Stimulated activated naive CD8-positive, alpha-beta T cell treated with anti-CD3 and anti-CD28 coated beads, Interleukin-15, Interleukin-2, amounts not matched to agents 100 U/mL and 50 U/mL, for 24 hours (primary cell): ENCODE results near the gene TMEM108.

Experiments
- ATAC-seq: fragments of 150-1000 bp; cut with Tn5 transposase; one replicate; pipeline ENCODE4 v1.10.0; 2021
- DNase-seq: peaks from one replicate; pipeline ENCODE4 v3.0.0; 2021

TMEM108 gene

DNA sequence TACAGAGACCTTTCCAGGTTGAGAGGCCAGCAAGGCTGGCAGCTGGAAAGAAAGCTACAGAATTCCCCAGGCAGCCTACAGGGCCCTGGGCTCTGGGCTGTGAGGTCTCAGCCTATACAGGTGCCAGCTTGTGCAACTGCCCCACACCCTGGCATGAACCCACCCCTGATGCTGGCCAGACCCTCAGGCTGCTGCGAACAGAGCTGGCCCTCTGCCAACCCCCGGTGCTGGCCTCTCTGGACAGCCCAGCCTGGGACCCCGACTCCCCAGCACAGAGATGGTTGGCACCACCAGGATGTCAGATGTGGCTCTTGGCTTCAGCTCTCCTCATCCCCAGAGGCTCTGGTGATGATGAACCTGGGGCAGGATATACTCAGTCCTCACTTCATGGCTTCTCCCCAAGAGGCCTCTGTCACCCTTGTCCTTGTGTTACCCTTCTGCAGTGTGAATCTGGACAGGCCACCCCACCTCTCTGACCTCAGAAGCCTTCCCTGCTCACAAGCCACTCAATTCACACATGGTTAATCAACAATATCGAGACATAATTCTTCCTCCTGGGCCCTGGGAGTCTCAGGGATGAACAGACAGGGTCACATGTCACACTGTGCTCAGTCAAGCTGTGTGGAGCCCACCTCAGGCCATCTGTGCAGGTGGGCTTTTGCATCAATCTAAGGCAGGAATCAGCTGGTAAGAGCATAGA, 350.7 kb downstream of the TMEM108 start:
- ATAC-seq, result no peak
- no peak for DNase-seq

DNA sequence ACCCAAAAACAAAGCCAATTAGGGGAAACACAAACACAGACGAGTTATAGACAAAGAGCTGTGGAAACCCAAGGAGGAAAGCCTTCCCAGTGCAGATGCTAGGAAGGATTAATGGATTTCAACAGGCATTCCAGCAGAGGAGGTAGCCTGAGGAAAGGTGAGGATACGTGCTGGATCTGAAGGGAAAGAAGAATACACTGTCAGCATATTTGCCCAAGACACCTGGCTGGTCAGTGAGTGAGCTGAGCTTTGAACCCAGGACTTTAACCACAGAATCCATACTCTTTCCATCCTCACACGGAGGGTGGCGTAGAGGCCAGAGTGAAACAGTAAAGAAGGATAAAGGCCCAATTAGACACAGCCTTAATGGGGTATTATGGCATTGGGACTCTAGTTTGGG, 352.5 kb downstream of the TMEM108 start:
- no peak for ATAC-seq
- no peak for DNase-seq

DNA sequence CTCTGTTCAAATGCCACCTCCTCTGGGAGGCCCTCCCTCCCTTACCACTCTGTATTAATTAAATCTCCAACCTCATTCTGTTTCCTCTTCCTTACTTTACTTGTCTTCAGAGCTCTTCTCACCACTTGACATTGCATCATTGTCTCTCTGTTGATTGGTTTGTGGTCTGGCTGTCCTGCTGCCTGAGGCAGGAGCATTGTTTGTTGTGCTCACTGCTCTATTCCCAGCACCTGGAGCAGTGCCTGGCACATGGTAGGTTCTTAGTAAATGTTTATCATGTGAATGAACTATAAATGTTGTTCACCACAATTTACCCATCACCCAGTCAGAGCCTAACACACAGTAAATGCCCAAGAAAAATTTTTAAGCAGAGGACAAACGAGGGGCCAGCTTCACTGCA, 355.0 kb downstream of the TMEM108 start:
- ATAC-seq, result no peak
- no peak for DNase-seq

DNA sequence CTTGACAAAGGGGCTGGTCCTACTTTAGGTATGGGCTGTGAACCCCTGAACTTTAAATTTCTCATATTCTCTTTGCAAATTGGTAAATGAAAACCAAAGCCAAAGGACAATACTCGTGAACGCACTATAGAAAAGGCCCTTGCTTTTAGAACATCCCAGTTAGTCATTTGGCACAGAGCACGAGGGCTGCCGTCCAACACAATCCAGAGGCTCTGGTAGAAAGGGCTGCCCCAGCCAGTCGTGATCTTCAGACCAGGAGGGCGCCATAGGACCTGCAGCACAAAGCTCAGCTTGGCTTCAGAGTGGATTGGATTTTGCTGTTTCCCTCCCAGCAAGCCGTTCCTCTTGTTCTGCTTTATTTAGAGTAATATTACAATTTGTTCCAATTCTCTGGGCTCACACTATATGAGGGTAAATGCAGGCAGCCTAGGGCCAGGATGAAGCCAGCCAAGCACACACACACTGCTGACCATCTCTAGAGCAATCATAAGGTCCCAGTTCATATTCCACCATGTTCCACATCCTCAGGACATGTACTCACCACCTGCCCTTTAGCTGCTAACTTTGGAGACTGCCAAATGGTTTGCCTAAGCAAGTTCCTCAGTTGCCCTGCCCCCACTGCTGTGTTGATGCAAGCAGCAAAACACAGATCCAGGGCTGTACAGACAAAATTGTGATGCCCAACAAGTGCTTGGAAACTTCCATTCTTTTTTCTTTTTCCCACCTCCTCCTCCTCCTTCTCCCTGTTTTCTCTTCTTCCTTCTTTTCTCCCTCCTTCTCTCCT, 355.7 kb downstream of the TMEM108 start:
- no peak for ATAC-seq
- DNase-seq, result no peak

DNA sequence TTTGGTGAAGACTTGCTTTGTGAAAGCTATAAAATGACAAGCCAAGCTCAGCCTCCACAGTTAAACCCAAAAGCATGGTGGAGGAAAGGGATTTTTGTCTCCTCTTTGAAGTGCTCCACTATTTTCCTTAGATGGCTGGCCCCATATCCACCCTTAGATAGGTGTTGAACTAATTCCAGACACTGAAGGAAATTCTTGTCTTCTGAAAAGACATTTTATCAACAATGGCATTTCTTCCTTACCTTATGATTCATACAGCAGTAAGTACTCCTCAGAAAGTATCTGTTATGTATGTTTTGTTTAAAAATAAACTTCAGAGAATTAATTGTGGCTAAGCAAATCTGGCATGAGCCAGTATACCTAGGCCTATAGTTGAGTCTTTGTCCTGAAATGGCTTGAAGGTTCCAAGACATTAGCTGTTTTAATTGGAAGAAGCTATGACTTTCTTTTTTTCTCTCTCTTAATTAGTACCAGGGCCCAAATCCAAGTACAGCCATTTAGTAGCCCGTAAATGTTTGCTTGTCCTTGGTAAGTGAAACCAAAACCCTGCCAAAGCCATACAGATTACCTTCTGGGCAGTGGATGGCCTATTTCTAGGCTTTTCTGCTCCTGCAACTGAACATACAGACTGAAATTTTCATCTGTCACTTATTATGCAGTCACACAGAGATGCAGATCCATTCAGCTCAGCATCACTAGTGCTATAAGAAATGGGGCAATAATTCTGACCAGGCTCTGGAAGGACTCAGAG, 356.5 kb downstream of the TMEM108 start:
- no peak for ATAC-seq
- DNase-seq, result no peak

DNA sequence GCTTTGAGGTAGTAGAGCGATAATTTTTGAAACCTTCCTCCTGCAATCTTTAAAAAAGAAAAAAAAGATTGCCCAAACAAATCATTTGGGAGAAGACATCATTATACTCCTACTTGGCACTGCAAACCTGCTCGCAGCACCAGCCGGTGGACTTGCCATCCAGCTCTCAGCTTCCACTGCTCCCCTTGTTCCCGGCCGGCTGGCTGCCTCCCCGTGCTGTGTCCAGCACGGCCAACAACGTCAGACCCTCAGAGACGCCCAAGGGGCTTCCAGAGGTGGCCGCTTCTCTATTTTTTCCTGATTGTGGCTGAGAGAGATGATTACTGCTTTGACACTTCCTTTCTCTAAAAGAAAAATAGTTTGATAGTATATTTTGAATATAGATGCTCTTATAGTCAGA, 358.7 kb downstream of the TMEM108 start:
- ATAC-seq, result no peak
- DNase-seq, result no peak

DNA sequence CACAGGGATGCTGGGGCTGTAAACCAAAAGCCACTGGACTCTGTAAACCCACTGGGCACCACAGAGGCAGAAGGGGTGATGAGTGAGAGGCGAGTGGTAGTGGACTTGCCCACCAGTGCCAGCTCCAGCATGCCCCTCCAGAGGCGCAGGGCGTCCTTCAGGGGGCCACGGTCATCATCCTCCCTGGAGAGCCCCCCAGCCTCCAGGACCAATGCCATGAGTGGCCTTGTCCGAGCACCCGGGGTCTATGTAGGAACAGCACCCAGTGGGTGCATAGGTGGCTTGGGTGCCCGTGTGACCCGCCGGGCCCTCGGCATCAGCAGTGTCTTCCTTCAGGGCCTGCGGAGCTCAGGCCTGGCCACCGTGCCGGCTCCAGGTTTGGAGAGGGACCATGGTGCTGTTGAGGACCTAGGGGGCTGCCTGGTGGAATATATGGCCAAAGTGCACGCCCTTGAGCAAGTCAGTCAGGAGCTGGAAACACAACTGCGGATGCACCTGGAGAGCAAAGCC, 361.9 kb downstream of the TMEM108 start, which contains the start of gene BFSP2:
TSS of gene BFSP2 (plus strand) at position 51 of the 510 bp plus-strand sequence. CDS start at position 79, 28 bp downstream.
- DNase-seq (no peak), ATAC-seq (no peak)

DNA sequence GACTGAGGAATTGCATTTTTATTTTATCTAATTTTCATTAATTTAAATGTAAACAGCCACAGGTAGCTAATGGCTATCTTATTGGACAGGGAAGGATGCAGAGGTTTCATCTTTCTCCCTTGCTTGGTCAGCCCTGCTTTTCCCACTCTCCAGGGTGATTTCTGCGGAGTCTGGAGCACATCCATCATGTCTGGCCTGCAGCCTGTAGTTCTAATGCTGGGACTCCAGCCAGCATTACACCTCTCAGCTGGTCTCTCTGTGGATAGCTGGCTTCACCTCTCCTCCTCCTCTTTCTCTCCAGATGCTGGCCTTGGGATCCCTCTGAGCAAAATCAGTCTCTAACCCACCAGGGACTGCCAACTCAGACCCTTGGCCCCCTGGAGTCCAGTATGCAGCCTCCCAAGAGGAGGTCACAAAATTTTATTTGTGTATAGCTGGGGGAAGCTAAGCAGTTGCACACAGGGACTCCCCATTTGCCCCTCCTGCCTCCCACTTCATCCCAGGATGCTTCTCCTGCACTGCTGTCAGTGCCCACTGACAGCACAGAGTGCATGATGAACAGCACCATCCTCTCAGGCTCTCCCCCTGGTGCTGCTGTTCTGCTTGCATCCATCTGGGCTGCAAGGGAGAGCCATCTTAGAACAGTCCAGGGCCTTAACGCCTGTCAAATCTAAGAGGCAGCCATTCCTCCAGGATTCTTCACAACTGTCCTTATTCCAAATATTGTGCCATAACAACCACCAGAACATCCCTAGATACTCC, 363.4 kb downstream of the TMEM108 start:
- no peak for DNase-seq
- no peak for ATAC-seq

DNA sequence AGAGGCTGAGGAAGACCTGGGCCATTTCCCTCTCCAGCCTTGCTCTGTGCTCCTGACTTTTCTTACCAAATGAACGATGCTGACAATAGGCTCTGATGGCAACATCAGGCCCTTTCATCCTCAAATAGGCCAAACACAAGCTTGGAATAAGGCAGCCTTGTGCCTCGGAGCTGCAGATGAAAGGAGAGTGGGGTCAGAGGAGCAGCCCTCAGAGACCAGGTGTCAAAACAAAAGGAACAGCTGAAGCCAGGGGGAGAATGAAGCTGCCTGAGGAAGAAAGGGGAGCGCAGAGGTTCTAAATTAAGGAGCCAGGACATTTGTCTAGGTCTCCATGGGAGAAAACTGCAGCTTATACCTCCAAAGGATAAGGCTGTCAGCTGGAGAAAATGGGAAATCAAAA, 366.7 kb downstream of the TMEM108 start:
- no peak for DNase-seq
- ATAC-seq, result no peak

DNA sequence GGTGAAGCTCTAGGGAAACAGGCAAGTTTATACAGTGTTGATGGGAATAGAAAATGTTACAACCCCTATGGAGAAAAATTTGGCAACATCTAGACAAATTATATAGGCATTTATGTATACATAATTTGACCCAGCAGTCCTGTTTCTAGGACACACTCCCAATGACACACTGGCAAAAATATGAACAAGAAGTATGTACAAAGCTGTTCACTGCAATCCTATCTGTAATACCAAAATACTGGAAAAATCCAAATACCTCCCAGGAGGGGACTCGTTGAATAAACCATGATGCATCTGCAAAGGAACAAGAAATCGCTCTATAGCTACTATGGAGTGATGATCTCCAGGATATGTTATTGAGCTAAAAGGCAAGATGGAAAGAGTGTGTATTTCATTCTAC, 370.2 kb downstream of the TMEM108 start:
- ATAC-seq, result no peak
- no peak for DNase-seq

DNA sequence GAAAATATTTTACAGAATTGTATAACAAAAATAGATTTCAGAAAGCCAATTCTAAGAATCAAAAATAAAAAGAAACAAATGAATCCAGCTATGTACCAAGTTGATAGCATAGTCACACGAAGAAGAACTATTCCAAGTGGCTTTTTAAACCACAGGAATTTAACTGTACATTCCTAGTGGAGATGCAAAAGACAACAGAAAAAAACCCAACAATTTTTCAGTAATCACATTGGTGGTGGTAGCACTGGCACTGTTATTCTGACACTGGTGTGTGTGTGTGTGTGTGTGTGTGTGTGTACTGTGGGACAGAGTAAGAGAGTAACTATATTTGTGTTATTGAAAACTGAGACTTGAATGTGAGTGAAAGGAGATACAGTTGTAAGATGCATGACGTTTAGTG, 370.8 kb downstream of the TMEM108 start:
- ATAC-seq (no peak), DNase-seq (no peak)

DNA sequence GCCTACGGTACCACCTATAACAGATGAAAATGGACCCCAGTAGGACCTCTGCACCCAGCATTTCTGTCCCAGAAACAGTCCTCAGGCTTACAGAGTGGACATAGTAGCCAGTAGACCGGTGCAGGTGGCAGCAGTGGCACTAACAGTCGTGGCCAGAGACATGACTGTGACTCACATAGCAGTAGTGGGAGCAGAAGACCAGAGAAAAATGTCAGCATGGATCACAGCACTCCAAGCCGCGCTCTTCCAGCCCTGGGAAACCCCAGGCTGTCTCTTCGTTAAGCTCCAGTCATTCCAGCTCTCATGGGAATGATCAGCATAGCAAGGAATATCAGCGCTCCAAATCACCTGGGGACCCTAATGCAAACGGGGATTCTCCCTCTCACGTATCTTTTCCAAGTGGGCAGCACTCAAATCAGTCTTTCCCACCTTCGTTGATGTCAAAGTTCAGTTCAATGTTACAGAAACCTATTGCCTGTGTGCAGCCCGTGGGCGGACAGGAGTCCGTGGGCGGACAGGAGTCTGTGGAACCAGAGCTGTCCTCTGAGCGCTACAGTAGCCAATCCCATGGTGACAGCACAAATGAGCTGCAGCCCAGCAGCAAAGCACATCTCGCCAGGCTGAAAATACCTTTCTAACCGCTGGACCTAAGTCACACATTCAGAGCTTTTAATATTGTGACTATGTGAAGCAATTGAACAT, 372.2 kb downstream of the TMEM108 start:
- ATAC-seq (no peak), DNase-seq (no peak)

DNA sequence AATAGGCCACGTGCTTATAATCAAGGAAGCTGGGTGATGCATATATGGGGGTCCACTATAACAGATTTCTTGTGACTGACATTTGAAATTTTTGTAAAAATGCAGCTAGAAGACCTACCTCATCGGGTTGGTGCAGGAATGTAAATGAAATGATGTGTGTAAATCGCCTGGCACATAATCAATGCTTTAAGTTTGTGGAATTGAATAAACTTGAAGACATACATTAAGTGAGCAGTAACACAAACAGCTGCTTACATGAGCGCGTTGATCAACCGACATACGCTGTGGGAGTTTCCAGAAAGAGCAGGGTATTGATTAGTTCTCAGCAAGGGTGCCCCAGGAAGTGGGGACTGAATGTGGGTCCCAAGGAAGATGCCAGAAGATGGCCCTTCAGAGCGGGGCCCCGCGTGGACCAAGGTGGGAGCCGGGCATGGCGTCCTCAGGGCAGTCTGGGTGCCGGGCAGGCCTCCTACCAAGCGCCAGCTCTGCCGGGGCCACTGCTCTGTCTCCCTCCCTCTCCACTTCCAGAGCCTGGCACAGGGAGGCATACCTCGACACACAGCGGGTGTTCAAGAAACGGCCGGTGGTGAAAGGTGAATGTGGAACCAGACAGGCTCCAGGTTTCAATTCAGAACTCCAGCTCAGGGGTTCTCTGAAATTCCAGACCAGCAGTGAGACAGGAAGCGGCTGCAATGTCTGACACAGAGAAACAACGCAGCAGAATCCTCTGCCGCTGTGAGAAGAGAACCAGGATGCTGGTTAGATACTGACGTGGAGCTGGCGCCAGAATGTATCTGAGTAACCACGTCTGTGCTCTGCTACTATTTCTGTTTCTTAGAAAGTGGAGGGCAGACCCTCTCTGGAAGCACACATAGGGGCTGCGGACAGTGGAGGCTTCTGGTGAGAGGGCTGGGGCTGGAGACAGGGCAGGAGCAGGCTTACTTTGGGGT, 374.3 kb downstream of the TMEM108 start:
- no peak for DNase-seq
- no peak for ATAC-seq

DNA sequence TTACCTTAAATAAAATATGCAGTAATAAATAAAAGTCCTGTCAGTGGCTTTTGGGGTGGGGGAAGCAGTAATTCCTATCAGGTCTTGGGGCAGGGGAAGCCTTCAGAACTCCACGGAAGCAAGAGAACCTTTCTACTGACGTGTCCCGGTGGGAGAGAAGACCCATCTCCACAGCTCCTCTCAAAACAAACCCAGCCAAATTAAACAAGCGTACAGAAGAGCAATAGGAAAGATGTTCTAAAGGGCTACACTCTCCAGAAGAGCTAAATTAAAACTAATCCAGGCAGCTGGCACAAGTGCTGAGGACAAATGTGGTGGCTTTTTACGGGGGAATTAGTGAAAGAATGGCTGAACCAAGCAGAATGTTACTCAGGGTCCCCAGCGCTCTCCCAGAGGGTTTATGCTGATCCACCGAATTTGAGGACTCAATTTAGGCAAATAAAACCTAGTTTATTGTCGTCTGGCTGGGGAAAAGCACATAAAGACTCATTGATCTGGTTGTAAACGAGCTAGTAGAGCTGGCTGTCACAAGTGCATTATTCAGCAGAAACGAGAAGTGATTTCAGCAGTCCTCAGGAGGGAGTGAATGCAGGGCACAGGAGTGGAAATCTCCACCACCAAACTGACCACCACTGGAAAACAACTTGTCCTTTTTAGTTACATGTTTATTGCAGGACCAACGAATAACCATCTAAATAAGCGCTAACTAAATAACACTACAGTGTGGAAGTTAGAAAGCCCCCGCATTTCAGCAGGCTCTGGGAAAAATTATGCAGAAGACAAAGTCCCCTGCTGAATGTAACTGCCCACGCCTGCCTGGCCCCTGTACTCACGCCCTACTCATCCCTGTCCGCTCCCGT, 375.2 kb downstream of the TMEM108 start:
- DNase-seq, result no peak
- no peak for ATAC-seq

DNA sequence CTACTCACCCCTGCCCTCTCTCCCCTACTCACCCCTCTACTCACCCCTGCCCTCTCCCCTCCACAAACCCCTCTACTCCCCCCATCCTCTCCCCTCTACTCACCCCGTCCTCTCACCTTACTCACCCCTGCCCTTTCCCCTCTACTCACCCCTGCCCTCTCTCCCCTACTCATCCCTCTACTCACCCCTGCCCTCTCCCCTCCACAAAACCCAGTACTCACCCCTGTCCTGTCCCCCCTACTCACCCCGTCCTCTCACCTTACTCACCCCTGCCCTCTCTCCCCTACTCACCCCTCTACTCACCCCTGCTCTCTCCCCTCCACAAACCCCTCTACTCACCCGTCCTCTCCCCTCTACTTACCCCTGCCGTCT, 375.8 kb downstream of the TMEM108 start:
- ATAC-seq, result no peak
- DNase-seq, result no peak

DNA sequence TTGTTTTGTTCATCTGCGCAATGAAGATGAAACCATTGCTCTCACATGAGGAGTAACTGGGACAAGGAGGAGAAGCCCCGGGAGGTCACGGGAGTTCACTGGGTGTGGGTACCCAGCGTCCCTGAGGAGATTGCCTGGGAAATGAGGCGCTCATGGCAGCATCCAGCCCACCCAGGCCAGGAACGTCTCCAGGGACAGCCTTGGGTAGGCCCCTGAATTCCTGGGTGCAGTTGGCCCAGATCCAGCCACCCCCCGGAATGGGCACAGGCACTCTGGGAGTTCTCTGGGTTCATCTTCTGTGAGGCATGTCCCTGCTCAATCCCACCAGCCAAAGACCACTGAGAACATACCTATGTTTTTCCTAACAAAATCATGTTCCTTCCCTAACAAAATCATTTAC, 380.2 kb downstream of the TMEM108 start:
- DNase-seq, result no peak
- ATAC-seq, result no peak

DNA sequence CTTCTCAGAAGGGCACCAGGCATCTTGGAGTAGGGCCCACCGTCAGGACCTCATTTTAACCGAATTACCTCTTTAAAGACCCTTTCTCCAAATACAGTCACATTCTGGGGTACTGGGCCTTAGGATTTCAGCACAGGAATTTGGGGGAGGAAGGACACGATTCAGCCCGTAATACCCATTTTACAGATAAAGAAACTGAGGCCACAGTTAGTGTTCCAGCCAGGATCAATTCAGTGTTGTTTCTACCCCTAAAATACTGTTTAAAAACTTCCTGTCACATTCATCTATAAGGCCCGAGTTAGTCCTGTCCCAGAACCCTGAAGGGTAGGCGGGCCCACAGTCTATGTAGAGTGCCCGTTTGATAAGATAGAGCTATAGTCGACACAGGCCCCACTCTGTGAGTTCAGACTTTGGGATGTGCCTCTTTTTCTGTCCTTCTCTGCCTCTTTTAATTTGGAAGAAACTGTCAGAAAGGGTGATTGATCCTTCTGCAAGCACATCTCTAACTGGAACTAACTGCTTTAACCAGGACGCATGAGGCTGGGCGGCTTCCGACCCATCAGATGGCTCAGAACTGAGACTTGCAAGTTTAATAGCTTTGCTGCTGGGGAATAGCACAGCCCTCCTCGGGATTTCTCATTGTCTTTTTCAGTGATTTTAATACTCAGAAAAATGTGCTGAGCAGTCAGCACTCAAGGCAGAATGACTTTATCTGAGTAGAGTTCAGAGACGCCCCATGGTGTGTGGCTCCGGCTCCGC, 381.1 kb downstream of the TMEM108 start:
- DNase-seq (no peak), ATAC-seq (no peak)
